Erythroblast (primary cell): ENCODE measurements around the gene KDM4F.

Experiments used
- DNase-seq, 2 experiments: peaks; one replicate each; lab custom pipeline; 2025; lab: John Stamatoyannopoulos, UW
- GATA1 ChIP-seq: IDR thresholded peaks from 2 replicates; pipeline ENCODE4 v1.6.1; 2011; ENCODE audit warnings: low read depth, mild to moderate bottlenecking, control low read depth, low read length, moderate library complexity
- POLR2A ChIP-seq: IDR thresholded peaks from 2 replicates; pipeline ENCODE4 v1.6.1; 2011; ENCODE audit warnings: mild to moderate bottlenecking, low read length

Gene KDM4F

GRCh38 chr11:95089620-95090542 is 40.7 kb downstream of the KDM4F start, which contains the start of gene ENDOD1:
Gene ENDOD1, plus strand, starts transcription at chr11:95089846. Its CDS starts 82 bp downstream, at chr11:95089928.
- DNase-seq, result peak; percentile 90 to 94
- TF ChIP-seq POLR2A (peak; percentile 80), GATA1 (no peak)

- TF ChIP-seq POLR2A, result no peak
- TF ChIP-seq GATA1, result no peak
These were observed 42.5 kb downstream of the KDM4F start for GRCh38 chr11:95091663-95092180.

GRCh38 chr11:95092549-95093324 is 43.5 kb downstream of the KDM4F start:
- peak; percentile 52 to 67 for DNase-seq
- no peak for TF ChIP-seq GATA1
- no peak for TF ChIP-seq POLR2A

More at GRCh38 chr11:95091663-95092180, 42.5 kb downstream of the KDM4F start:
- no peak for DNase-seq

GRCh38 chr11:95093548-95093947 is 44.3 kb downstream of the KDM4F start:
- TF ChIP-seq POLR2A (no peak), GATA1 (no peak)
- DNase-seq, result no peak

- TF ChIP-seq GATA1, result no peak
- TF ChIP-seq POLR2A, result no peak
- DNase-seq, result no peak
These were observed 46.8 kb downstream of the KDM4F start for GRCh38 chr11:95095858-95096587.

- no peak for TF ChIP-seq GATA1
- TF ChIP-seq POLR2A, result no peak
- no peak for DNase-seq
These were observed 48.0 kb downstream of the KDM4F start for GRCh38 chr11:95097209-95097608.

GRCh38 chr11:95098826-95099225 is 49.6 kb downstream of the KDM4F start:
- TF ChIP-seq GATA1, result no peak
- no peak for DNase-seq

- TF ChIP-seq POLR2A (no peak), GATA1 (no peak)
These were observed 51.0 kb downstream of the KDM4F start for GRCh38 chr11:95100191-95100648.

More at GRCh38 chr11:95100191-95100648, 51.0 kb downstream of the KDM4F start:
- peak; percentile 62 to 87 for DNase-seq
